Karpas-422 (cell line): ENCODE results near the gene CACNA1C. TPM values are rescaled to one million over a fixed set of nuclear protein-coding genes. Genes with fewer than 3 reads are reported as not detected.

ENCODE experiments used
- DNase-seq: peaks from one replicate; pipeline ENCODE4 v3.0.0-alpha.2; 2015
- H2AFZ ChIP-seq: fragments of 200-600 bp; sonication (generic); 2 replicates; pipeline ENCODE4 v1.6.1; 2014; ENCODE audit warnings: antibody characterized with exemption, low read length, mixed read lengths
- H3K27ac ChIP-seq: fragments of 200-600 bp; sonication (generic); 2 replicates; pipeline ENCODE4 v1.5.1; 2014; ENCODE audit warnings: mild to moderate bottlenecking, low read length, moderate library complexity
- H3K27me3 ChIP-seq: fragments of 200-600 bp; sonication (generic); 2 replicates; pipeline ENCODE4 v1.6.1; 2014; ENCODE audit warnings: low read length, mixed read lengths
- H3K36me3 ChIP-seq: fragments of 200-600 bp; sonication (generic); 2 replicates; pipeline ENCODE4 v1.6.1; 2014; ENCODE audit warnings: low read length, mixed read lengths; ENCODE audit not compliant: insufficient read depth
- H3K4me1 ChIP-seq: fragments of 200-600 bp; sonication (generic); 2 replicates; pipeline ENCODE4 v1.6.1; 2014; ENCODE audit warnings: mild to moderate bottlenecking, low read length, mixed read lengths
- H3K4me2 ChIP-seq: fragments of 200-600 bp; sonication (generic); 2 replicates; pipeline ENCODE4 v1.6.1; 2014; ENCODE audit warnings: low read length, low read depth, mild to moderate bottlenecking; ENCODE audit not compliant: poor library complexity, severe bottlenecking
- H3K4me3 ChIP-seq: fragments of 200-600 bp; sonication (generic); 2 replicates; pipeline ENCODE4 v1.5.1; 2014; ENCODE audit warnings: mild to moderate bottlenecking, antibody characterized with exemption, low read length, mixed read lengths
- H3K79me2 ChIP-seq: fragments of 200-600 bp; sonication (generic); 2 replicates; pipeline ENCODE4 v1.6.1; 2014; ENCODE audit warnings: mild to moderate bottlenecking, low read length, mixed read lengths
- H3K9ac ChIP-seq: fragments of 200-600 bp; sonication (generic); 2 replicates; pipeline ENCODE4 v1.6.0; 2014; ENCODE audit warnings: low read length
- H3K9me2 ChIP-seq: fragments of 200-600 bp; sonication (generic), shearing (Covaris generic); replicated peaks from 2 replicates; pipeline ENCODE4 v1.6.0; 2014; ENCODE audit warnings: mild to moderate bottlenecking, low read length, moderate library complexity; ENCODE audit not compliant: insufficient read depth
- H3K9me3 ChIP-seq: fragments of 300-700, 200-600 bp; sonication (generic); 2 replicates; pipeline ENCODE4 v1.6.1; 2014; ENCODE audit warnings: low read length, mixed read lengths
- H4K20me1 ChIP-seq: fragments of 200-600 bp; sonication (generic); 2 replicates; pipeline ENCODE4 v1.6.1; 2014; ENCODE audit warnings: mild to moderate bottlenecking, antibody characterized with exemption, low read length, low read depth; ENCODE audit not compliant: insufficient read depth
- total RNA-seq: library from RNA; depleted of rRNA; stranded (reverse); fragments of >200 nt; shearing (Covaris generic); gene quantifications from 2 replicates; pipeline ENCODE4 v1.2.3, GENCODE V29; 2014; ENCODE audit warnings: low replicate concordance

CACNA1C gene
- total RNA-seq, 1 experiment from 2014 or later = 0.11 TPM

- DNase-seq = no peak
Observed at GRCh38 chr12:2492236-2492635, 439.4 kb downstream of the CACNA1C start.

DNA sequence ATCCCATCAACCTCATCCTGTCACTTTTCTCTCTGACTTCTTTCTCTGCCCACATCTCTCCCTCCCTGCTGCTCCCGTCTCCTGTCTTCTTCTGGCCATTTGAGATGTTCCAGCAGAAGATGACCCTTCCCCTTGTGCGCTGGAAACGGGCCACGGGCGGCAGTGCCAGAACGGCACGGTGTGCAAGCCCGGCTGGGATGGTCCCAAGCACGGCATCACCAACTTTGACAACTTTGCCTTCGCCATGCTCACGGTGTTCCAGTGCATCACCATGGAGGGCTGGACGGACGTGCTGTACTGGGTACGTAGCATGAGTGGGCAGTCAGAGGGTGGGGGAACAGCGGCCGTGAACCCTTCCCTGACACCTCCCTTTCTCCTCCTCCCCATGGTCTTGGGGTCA is 440.3 kb downstream of the CACNA1C start:
- Histone ChIP-seq H4K20me1 (no peaks in the 10 kb centered on the region), H3K9me3 (no peaks in the 10 kb centered on the region), H3K9ac (no peak overlapping the region), H3K27me3 (no peaks in the 10 kb centered on the region), H3K4me2 (no peak overlapping the region), H3K4me3 (no peak overlapping the region), H3K9me2 (no peaks in the 10 kb centered on the region), H3K79me2 (no peaks in the 10 kb centered on the region), H3K4me1 (no peaks in the 10 kb centered on the region), H3K36me3 (no peaks in the 10 kb centered on the region), H2AFZ (no peak overlapping the region), H3K27ac (no peak overlapping the region)
- DNase-seq = no peak

More at GRCh38 chr12:2492236-2492635, 439.4 kb downstream of the CACNA1C start:
- Histone ChIP-seq H3K9ac (no peak overlapping the region), H3K4me1 (no peaks in the 10 kb centered on the region), H4K20me1 (no peaks in the 10 kb centered on the region), H3K9me3 (no peaks in the 10 kb centered on the region), H2AFZ (no peak overlapping the region), H3K36me3 (no peaks in the 10 kb centered on the region), H3K9me2 (no peaks in the 10 kb centered on the region), H3K79me2 (no peaks in the 10 kb centered on the region), H3K27me3 (no peaks in the 10 kb centered on the region), H3K27ac (no peak overlapping the region), H3K4me3 (no peak overlapping the region), H3K4me2 (no peak overlapping the region)

GRCh38 chr12:2494486-2495192 is 441.9 kb downstream of the CACNA1C start:
- Histone ChIP-seq H4K20me1 (no peaks in the 10 kb centered on the region), H3K9me2 (no peaks in the 10 kb centered on the region), H3K4me1 (no peaks in the 10 kb centered on the region), H3K79me2 (no peaks in the 10 kb centered on the region), H2AFZ (no peak overlapping the region), H3K9ac (no peak overlapping the region), H3K9me3 (no peaks in the 10 kb centered on the region), H3K27ac (no peak overlapping the region), H3K27me3 (no peaks in the 10 kb centered on the region), H3K36me3 (no peaks in the 10 kb centered on the region), H3K4me3 (no peak overlapping the region), H3K4me2 (no peak overlapping the region)
- DNase-seq = no peak

DNA sequence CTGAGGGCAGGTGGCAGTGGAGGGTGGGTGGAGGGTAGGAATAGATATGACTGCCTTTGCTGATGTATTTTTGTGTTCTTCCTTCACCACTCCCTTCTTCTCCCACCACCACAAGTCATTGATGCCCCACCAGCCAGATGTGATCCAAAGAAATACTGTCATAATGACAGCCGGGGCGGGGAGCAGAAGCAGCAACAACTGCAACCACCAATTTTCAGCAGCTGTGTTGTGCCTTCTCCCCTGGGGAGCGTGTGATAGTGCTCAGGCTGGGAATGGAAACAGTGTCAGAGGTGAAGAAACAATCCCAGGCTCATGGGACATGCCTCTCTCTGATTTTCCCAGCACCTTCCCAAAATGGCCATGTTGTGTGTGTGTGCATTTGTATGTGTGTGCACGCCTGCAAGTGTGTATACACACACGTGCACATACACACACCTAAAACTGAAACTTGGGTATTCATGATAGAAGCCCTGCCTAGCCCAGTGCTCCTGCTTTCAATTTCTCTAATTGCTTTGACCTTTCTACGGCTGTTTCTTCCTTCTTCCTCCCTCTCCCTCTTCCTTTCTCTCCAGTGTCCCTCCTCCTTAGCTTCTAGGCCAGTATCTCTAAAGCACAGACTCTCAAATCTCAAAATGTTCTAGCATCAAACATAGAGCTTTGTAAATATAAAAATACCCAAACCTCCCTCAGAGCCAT is 442.8 kb downstream of the CACNA1C start:
- no peak overlapping the region for H3K9ac ChIP-seq

GRCh38 chr12:2498964-2499500 is 446.2 kb downstream of the CACNA1C start:
- DNase-seq = no peak
- Histone ChIP-seq H4K20me1 (no peaks in the 10 kb centered on the region), H3K27me3 (no peaks in the 10 kb centered on the region), H3K27ac (no peak overlapping the region), H3K9me2 (no peaks in the 10 kb centered on the region), H3K9ac (no peak overlapping the region), H3K4me2 (no peak overlapping the region), H3K36me3 (no peaks in the 10 kb centered on the region), H3K9me3 (no peaks in the 10 kb centered on the region), H3K79me2 (no peaks in the 10 kb centered on the region), H2AFZ (no peak overlapping the region), H3K4me3 (no peak overlapping the region), H3K4me1 (no peaks in the 10 kb centered on the region)

More for the DNA sequence above, 442.8 kb downstream of the CACNA1C start:
- no peak for DNase-seq
- H3K9me2 ChIP-seq = no peaks in the 10 kb centered on the region
- H3K36me3 ChIP-seq = no peaks in the 10 kb centered on the region
- H3K4me1 ChIP-seq = no peaks in the 10 kb centered on the region
- no peaks in the 10 kb centered on the region for H3K79me2 ChIP-seq
- no peak overlapping the region for H3K4me3 ChIP-seq
- no peaks in the 10 kb centered on the region for H3K9me3 ChIP-seq
- no peaks in the 10 kb centered on the region for H3K27me3 ChIP-seq
- H3K27ac ChIP-seq = no peak overlapping the region
- H2AFZ ChIP-seq = no peak overlapping the region
- H3K4me2 ChIP-seq = no peak overlapping the region
- no peaks in the 10 kb centered on the region for H4K20me1 ChIP-seq

DNA sequence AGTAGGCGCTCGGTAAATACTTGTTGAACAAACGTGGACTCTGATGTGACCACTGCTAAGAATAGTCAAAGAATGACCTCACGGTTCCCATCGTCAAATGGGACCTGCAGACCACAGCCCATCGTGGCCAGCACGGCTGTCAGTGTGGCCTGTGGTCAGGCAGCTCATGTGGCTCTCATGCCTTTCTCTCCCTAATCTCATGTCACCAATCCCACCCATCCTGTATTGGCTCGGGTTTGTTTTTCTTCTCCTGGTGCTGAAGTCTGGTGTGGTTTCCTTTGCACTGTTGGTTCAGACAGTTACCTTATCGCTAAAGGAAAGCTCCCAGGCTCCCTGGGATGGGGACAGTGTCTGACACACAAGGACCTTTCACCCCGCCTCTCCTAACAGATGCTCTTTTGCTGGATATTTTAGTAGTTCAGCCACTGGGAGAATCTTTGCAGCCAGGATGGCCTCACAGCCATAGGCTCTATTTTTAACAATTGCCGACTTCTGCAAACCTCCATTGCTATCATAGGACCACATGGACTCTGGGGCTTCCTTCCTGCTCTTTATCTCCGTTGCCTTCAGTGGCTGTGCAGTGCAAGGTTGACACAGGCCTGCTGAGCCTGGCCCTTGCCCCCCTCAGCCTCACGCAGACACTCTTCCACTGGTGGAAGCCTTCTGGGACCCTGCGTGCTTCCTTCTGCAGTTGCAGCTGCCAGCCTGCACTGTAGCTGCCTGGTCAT is 448.8 kb downstream of the CACNA1C start:
- Histone ChIP-seq H3K27me3 (no peaks in the 10 kb centered on the region), H3K9me2 (no peaks in the 10 kb centered on the region), H3K36me3 (no peaks in the 10 kb centered on the region), H4K20me1 (no peaks in the 10 kb centered on the region), H3K4me1 (no peaks in the 10 kb centered on the region), H3K79me2 (no peaks in the 10 kb centered on the region), H3K4me2 (no peak overlapping the region), H3K4me3 (no peak overlapping the region), H3K9ac (no peak overlapping the region), H3K27ac (no peak overlapping the region), H2AFZ (no peak overlapping the region), H3K9me3 (no peaks in the 10 kb centered on the region)
- DNase-seq = no peak

GRCh38 chr12:2503036-2503435 is 450.2 kb downstream of the CACNA1C start:
- Histone ChIP-seq H2AFZ (no peak overlapping the region), H3K4me2 (no peak overlapping the region), H3K9me2 (no peaks in the 10 kb centered on the region), H3K9ac (no peak overlapping the region), H3K4me1 (no peaks in the 10 kb centered on the region), H3K27ac (no peak overlapping the region), H3K27me3 (no peaks in the 10 kb centered on the region), H3K9me3 (no peaks in the 10 kb centered on the region), H3K79me2 (no peaks in the 10 kb centered on the region), H3K36me3 (no peaks in the 10 kb centered on the region), H3K4me3 (no peak overlapping the region), H4K20me1 (no peaks in the 10 kb centered on the region)
- DNase-seq = no peak

- Histone ChIP-seq H3K36me3 (no peaks in the 10 kb centered on the region), H3K27ac (no peak overlapping the region), H3K4me1 (no peaks in the 10 kb centered on the region), H3K79me2 (no peaks in the 10 kb centered on the region), H3K4me2 (no peak overlapping the region), H3K9ac (no peak overlapping the region), H3K9me2 (no peaks in the 10 kb centered on the region), H3K9me3 (no peaks in the 10 kb centered on the region), H3K27me3 (no peaks in the 10 kb centered on the region), H2AFZ (no peak overlapping the region), H4K20me1 (no peaks in the 10 kb centered on the region), H3K4me3 (no peak overlapping the region)
- no peak for DNase-seq
Observed at GRCh38 chr12:2503762-2504161, 451.0 kb downstream of the CACNA1C start.
